Muscle layer of duodenum (tissue), 2 donors: ENCODE measurements around the gene BTNL9.

Experiments used
- H3K27ac ChIP-seq: one replicate; pipeline ENCODE4 v1.7.0; 2013; ENCODE audit warnings: mild to moderate bottlenecking, low read length
- H3K27me3 ChIP-seq: one replicate; pipeline ENCODE4 v1.7.0; 2013; ENCODE audit warnings: low read depth, mild to moderate bottlenecking, control low read depth, low read length
- H3K36me3 ChIP-seq, 2 donors: one replicate each; pipeline ENCODE4 v1.7.0; 2013; ENCODE audit warnings: low read length in 2 of 2, control low read depth in 1 of 2, mild to moderate bottlenecking in 1 of 2; ENCODE audit not compliant: insufficient read depth in 2 of 2, control insufficient read depth in 1 of 2
- H3K4me1 ChIP-seq, 2 donors: one replicate each; pipeline ENCODE4 v1.7.0; 2013; ENCODE audit warnings: low read length in 2 of 2, mild to moderate bottlenecking in 2 of 2, control low read depth in 1 of 2, moderate library complexity in 1 of 2; ENCODE audit not compliant: insufficient read depth in 2 of 2, control insufficient read depth in 1 of 2
- H3K4me3 ChIP-seq, 2 donors: one replicate each; pipeline ENCODE4 v1.7.0; 2013; ENCODE audit warnings: low read length in 2 of 2, low read depth in 1 of 2, mild to moderate bottlenecking in 1 of 2
- H3K9me3 ChIP-seq, 2 donors: one replicate each; pipeline ENCODE4 v1.7.0; 2013; ENCODE audit warnings: low read length in 2 of 2, control low read depth in 1 of 2, mild to moderate bottlenecking in 1 of 2; ENCODE audit not compliant: control insufficient read depth in 1 of 2
- donor health status: healthy.

Gene BTNL9

GRCh38 chr5:181063514-181063913, 23.4 kb downstream of the BTNL9 start:
- H3K27ac ChIP-seq, result no peak overlapping the region
- peaks cover 37% of the 10 kb centered on the region for H3K27me3 ChIP-seq
- H3K36me3 ChIP-seq, result no peaks in the 10 kb centered on the region
- H3K4me3 ChIP-seq, result no peak overlapping the region
- H3K4me1 ChIP-seq, result peaks cover 0 to 6% of the 10 kb centered on the region in 2 donors
- no peaks in the 10 kb centered on the region for H3K9me3 ChIP-seq

- Histone ChIP-seq H3K27me3 (peaks cover 23% of the 10 kb centered on the region), H3K4me1 (no peaks in the 10 kb centered on the region), H3K36me3 (no peaks in the 10 kb centered on the region), H3K4me3 (no peak overlapping the region), H3K9me3 (no peaks in the 10 kb centered on the region), H3K27ac (no peak overlapping the region)
Measured at GRCh38 chr5:181064987-181065386, 24.9 kb downstream of the BTNL9 start.

- Histone ChIP-seq H3K9me3 (no peaks in the 10 kb centered on the region), H3K36me3 (no peaks in the 10 kb centered on the region), H3K4me1 (no peaks in the 10 kb centered on the region), H3K4me3 (no peak overlapping the region), H3K27me3 (peaks cover 4% of the 10 kb centered on the region), H3K27ac (no peak overlapping the region)
Measured at GRCh38 chr5:181069767-181070491, 29.9 kb downstream of the BTNL9 start.

GRCh38 chr5:181070523-181070922, 30.5 kb downstream of the BTNL9 start:
- H3K27me3 ChIP-seq, result peaks cover 4% of the 10 kb centered on the region
- no peaks in the 10 kb centered on the region for H3K9me3 ChIP-seq
- no peak overlapping the region for H3K27ac ChIP-seq
- H3K36me3 ChIP-seq, result no peaks in the 10 kb centered on the region
- no peak overlapping the region for H3K4me3 ChIP-seq
- H3K4me1 ChIP-seq, result no peaks in the 10 kb centered on the region

- Histone ChIP-seq H3K27me3 (peaks cover 4% of the 10 kb centered on the region), H3K4me3 (no peak overlapping the region), H3K9me3 (no peaks in the 10 kb centered on the region)
Measured at GRCh38 chr5:181071257-181071656, 31.2 kb downstream of the BTNL9 start.

GRCh38 chr5:181076920-181077319, 36.9 kb downstream of the BTNL9 start:
- H3K27ac ChIP-seq, result no peak overlapping the region
- no peaks in the 10 kb centered on the region for H3K27me3 ChIP-seq
- H3K4me1 ChIP-seq, result no peaks in the 10 kb centered on the region
- no peaks in the 10 kb centered on the region for H3K36me3 ChIP-seq
- no peak overlapping the region for H3K4me3 ChIP-seq
- peaks cover 0 to 4% of the 10 kb centered on the region in 2 donors for H3K9me3 ChIP-seq

More at GRCh38 chr5:181071257-181071656, 31.2 kb downstream of the BTNL9 start:
- H3K4me1 ChIP-seq, result no peaks in the 10 kb centered on the region
- H3K27ac ChIP-seq, result no peak overlapping the region
- no peaks in the 10 kb centered on the region for H3K36me3 ChIP-seq

GRCh38 chr5:181081989-181082388, 41.9 kb downstream of the BTNL9 start:
- Histone ChIP-seq H3K9me3 (peaks cover 0 to 3% of the 10 kb centered on the region in 2 donors), H3K27me3 (no peaks in the 10 kb centered on the region)

GRCh38 chr5:181084621-181085195, 44.6 kb downstream of the BTNL9 start:
- Histone ChIP-seq H3K4me3 (no peak overlapping the region), H3K27ac (no peak overlapping the region), H3K4me1 (no peaks in the 10 kb centered on the region), H3K27me3 (no peaks in the 10 kb centered on the region), H3K36me3 (no peaks in the 10 kb centered on the region), H3K9me3 (no peaks in the 10 kb centered on the region)

More at GRCh38 chr5:181081989-181082388, 41.9 kb downstream of the BTNL9 start:
- Histone ChIP-seq H3K36me3 (no peaks in the 10 kb centered on the region), H3K4me3 (no peak overlapping the region), H3K27ac (no peak overlapping the region), H3K4me1 (no peaks in the 10 kb centered on the region)

- Histone ChIP-seq H3K4me1 (no peaks in the 10 kb centered on the region), H3K27me3 (no peaks in the 10 kb centered on the region), H3K4me3 (no peak overlapping the region)
Measured at GRCh38 chr5:181086026-181086883, 46.2 kb downstream of the BTNL9 start.

GRCh38 chr5:181086884-181087205, 46.8 kb downstream of the BTNL9 start:
- H3K27me3 ChIP-seq, result no peaks in the 10 kb centered on the region
- H3K4me3 ChIP-seq, result no peak overlapping the region
- no peaks in the 10 kb centered on the region for H3K4me1 ChIP-seq
- no peaks in the 10 kb centered on the region for H3K9me3 ChIP-seq
- no peak overlapping the region for H3K27ac ChIP-seq
- no peaks in the 10 kb centered on the region for H3K36me3 ChIP-seq

More at GRCh38 chr5:181086026-181086883, 46.2 kb downstream of the BTNL9 start:
- Histone ChIP-seq H3K27ac (no peak overlapping the region), H3K36me3 (no peaks in the 10 kb centered on the region), H3K9me3 (no peaks in the 10 kb centered on the region)

- H3K4me1 ChIP-seq, result no peaks in the 10 kb centered on the region
- no peak overlapping the region for H3K27ac ChIP-seq
- H3K9me3 ChIP-seq, result no peaks in the 10 kb centered on the region
- H3K27me3 ChIP-seq, result no peaks in the 10 kb centered on the region
- H3K36me3 ChIP-seq, result no peaks in the 10 kb centered on the region
- no peak overlapping the region for H3K4me3 ChIP-seq
Measured at GRCh38 chr5:181087309-181087708, 47.2 kb downstream of the BTNL9 start.
